K562 (cell line): ENCODE data around the gene RALA. TPM values are rescaled to one million over a fixed set of nuclear protein-coding genes. Genes with fewer than 3 reads are reported as not detected.

Experiments used
- CC2D1A ChIP-seq: fragments of 450-650 bp; IDR thresholded peaks from 2 replicates; pipeline ENCODE4 v1.6.1; 2017; ENCODE audit warnings: mild to moderate bottlenecking
- CTBP1 ChIP-seq: fragments of 450-650 bp; IDR thresholded peaks from 2 replicates; pipeline ENCODE4 v1.6.1; 2016; ENCODE audit warnings: borderline replicate concordance
- FOXJ2 ChIP-seq: fragments of 200-800 bp; sonication (Bioruptor generic); IDR thresholded peaks from 2 replicates; pipeline ENCODE4 v1.6.1; 2016; ENCODE audit warnings: missing genetic modification characterization, missing compliant biosample characterization
- GTF2E2 ChIP-seq: fragments of 200-800 bp; sonication (Bioruptor generic); IDR thresholded peaks from 2 replicates; pipeline ENCODE4 v1.6.1; 2016; ENCODE audit warnings: missing genetic modification characterization, missing compliant biosample characterization
- HDAC8 ChIP-seq: fragments of 450-650 bp; IDR thresholded peaks from 2 replicates; pipeline ENCODE4 v1.6.1; 2016; ENCODE audit warnings: mild to moderate bottlenecking, missing genetic modification characterization, moderate library complexity, missing compliant biosample characterization
- HEY1 ChIP-seq: fragments of 250-450 bp; sonication (Bioruptor Pico); IDR thresholded peaks from 2 replicates; pipeline ENCODE4 v1.5.0; 2020; ENCODE audit warnings: mild to moderate bottlenecking, moderate library complexity, borderline replicate concordance
- HMGXB4 ChIP-seq: sonication (generic); formaldehyde crosslinking; IDR thresholded peaks from 2 replicates; pipeline ENCODE4 v1.8.1; 2023; ENCODE audit warnings: mild to moderate bottlenecking, missing genetic modification reagents
- HNRNPUL1 ChIP-seq: fragments of 200-400 bp; formaldehyde crosslinking; IDR thresholded peaks from 2 replicates; pipeline ENCODE4 v1.6.1; 2017; ENCODE audit warnings: low read length
- KAT8 ChIP-seq: fragments of 450-650 bp; IDR thresholded peaks from 2 replicates; pipeline ENCODE4 v1.6.1; 2016; ENCODE audit warnings: low read depth, mild to moderate bottlenecking
- KDM2B ChIP-seq: fragments of 250-450 bp; sonication (Bioruptor Pico); IDR thresholded peaks from 2 replicates; pipeline ENCODE4 v1.8.0; 2021; ENCODE audit warnings: mild to moderate bottlenecking, moderate library complexity
- KHSRP ChIP-seq: fragments of 450-650 bp; IDR thresholded peaks from 2 replicates; pipeline ENCODE4 v1.6.1; 2017
- KLF10 ChIP-seq: fragments of 250-450 bp; sonication (Bioruptor Pico); IDR thresholded peaks from 2 replicates; pipeline ENCODE4 v1.6.1; 2021; ENCODE audit warnings: matching md5 sums
- MBD1 ChIP-seq: fragments of 250-450 bp; sonication (Bioruptor Pico); IDR thresholded peaks from 2 replicates; pipeline ENCODE4 v1.8.0; 2022; ENCODE audit warnings: inconsistent platforms
- PCBP2 ChIP-seq: fragments of 200-400 bp; formaldehyde crosslinking; IDR thresholded peaks from 2 replicates; pipeline ENCODE4 v1.6.1; 2018; ENCODE audit warnings: low read length, low read depth, mild to moderate bottlenecking, moderate library complexity; ENCODE audit not compliant: poor library complexity, severe bottlenecking
- PHTF2 ChIP-seq: fragments of 250-450 bp; sonication (Bioruptor Pico); IDR thresholded peaks from 2 replicates; pipeline ENCODE4 v1.5.0; 2021; ENCODE audit warnings: mild to moderate bottlenecking
- POU5F1 ChIP-seq: fragments of 150-350 bp; IDR thresholded peaks from 2 replicates; pipeline ENCODE4 v1.6.1; 2014; ENCODE audit warnings: borderline replicate concordance, low read length, low read depth, mild to moderate bottlenecking; ENCODE audit not compliant: partially characterized antibody
- RAD21 ChIP-seq, 2 experiments: fragments of 250-450 bp in 1 of 2; fragments of 450-650 bp in 1 of 2; sonication (Bioruptor Pico) in 1 of 2; formaldehyde crosslinking in 1 of 2; IDR thresholded peaks in 1 of 2; conservative IDR thresholded peaks in 1 of 2; 2 replicates each; pipeline versions ENCODE4 v1.4.0 to v1.8.0; 2020 to 2022; ENCODE audit warnings: mild to moderate bottlenecking in 2 of 2, moderate library complexity in 1 of 2
- SMAD1 ChIP-seq: fragments of 150-350 bp; IDR thresholded peaks from 2 replicates; pipeline ENCODE4 v1.6.1; 2014; ENCODE audit warnings: low read length, low read depth; ENCODE audit not compliant: partially characterized antibody
- SMARCC2 ChIP-seq: fragments of 450-650 bp; IDR thresholded peaks from 2 replicates; pipeline ENCODE4 v1.6.1; 2017; ENCODE audit warnings: antibody characterized with exemption, moderate library complexity, mild to moderate bottlenecking, low read depth
- SMC3 ChIP-seq: conservative IDR thresholded peaks from 2 replicates; pipeline ENCODE4 v1.6.1; 2011; ENCODE audit warnings: low read depth, low read length, improper control_type of control experiment; ENCODE audit not compliant: insufficient read depth
- TEAD4 ChIP-seq, 2 experiments: sonication (generic) in 1 of 2; formaldehyde crosslinking in 1 of 2; IDR thresholded peaks; 2 replicates each; pipeline versions ENCODE4 v1.6.1 to v1.8.0; 2012 to 2022; ENCODE audit warnings: borderline replicate concordance in 1 of 2, inconsistent platforms in 1 of 2, low read length in 1 of 2, mild to moderate bottlenecking in 1 of 2, missing genetic modification reagents in 1 of 2
- XRCC5 ChIP-seq: fragments of 200-400 bp; formaldehyde crosslinking; IDR thresholded peaks from 2 replicates; pipeline ENCODE4 v1.6.1; 2017; ENCODE audit warnings: low read depth, mild to moderate bottlenecking, low read length
- ZBED1 ChIP-seq: IDR thresholded peaks from 2 replicates; pipeline ENCODE4 v1.6.1; 2014
- ZNF589 ChIP-seq: fragments of 200-800 bp; sonication (Bioruptor generic); IDR thresholded peaks from 2 replicates; pipeline ENCODE4 v1.6.1; 2016; ENCODE audit warnings: low read depth, missing genetic modification characterization, missing compliant biosample characterization
- polyA plus RNA-seq, 8 experiments: library from polyadenylated mRNA; depleted of rRNA in 4 of 8; stranded (reverse) in 5 of 8; unstranded in 3 of 8; fragments of >200 nt; fragmentation: Nextera tagmentation in 2 of 8; fragmentation: Illumina TruSeq in 1 of 8; extraction: Ambion mirVana in 2 of 8; extraction: Trizol in 1 of 8; gene quantifications; 2 replicates each; pipeline versions ENCODE4 v1.2.1 to v1.2.3, GENCODE V29; 2011 to 2014; ENCODE audit warnings: inconsistent platforms in 1 of 8, missing spikeins in 1 of 8
- total RNA-seq, 7 experiments: library from RNA; depleted of rRNA in 6 of 7; stranded (reverse); fragments of >200 nt in 6 of 7; fragmentation: Illumina TruSeq in 2 of 7; extraction: Trizol in 2 of 7; gene quantifications; 2 replicates each; pipeline versions ENCODE4 v1.2.1 to v1.2.3, GENCODE V29; 2011 to 2021; ENCODE audit warnings: low replicate concordance in 1 of 7
- TF ChIP-seq, protein P1 (sequence below): fragments of 250-450 bp; sonication (Bioruptor Pico); IDR thresholded peaks from 2 replicates; pipeline ENCODE4 v1.9.0; 2021; ENCODE audit warnings: mild to moderate bottlenecking

The RALA gene
- total and polyA plus RNA-seq, 9 of the 15 experiments (the other 6 are each of a cell fraction or from before 2014, with no cell fraction given) = 7.2 to 28.0 (median 25.7) TPM

DNA sequence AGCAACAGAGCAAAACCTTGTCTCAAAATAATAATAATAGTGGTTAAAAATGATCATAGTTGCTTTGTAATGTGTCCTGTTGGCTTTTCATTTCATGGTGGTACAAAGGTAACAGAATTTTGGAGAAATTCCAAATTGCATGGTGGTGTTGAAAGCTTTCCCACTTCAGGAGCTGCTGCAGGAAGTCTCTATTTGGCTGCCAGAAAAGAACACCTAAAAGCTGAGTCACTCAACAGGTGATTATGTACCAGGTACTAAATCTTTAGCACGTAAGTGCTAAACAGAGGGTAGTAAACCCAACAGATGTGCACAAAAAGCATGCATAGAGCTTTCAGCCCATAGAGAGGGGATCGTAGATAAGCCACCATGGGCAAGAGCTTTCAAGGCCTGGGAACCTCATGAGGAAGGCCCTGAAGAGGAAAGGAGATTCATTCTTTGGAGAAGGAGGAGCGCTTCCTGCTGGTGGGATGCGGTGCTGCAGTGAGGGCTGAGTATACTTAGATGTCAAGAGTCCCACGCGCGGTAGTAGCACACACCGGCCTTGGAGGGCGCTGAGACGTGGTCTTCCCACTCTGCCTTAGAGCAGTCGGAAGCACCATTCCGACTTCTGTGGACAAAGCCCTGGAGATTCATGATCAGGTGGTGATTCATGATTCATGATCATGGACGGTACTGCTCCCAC lies 118.7 kb downstream of the RALA start (continued):
- TF ChIP-seq PHTF2 (CRISPR knock-in tag) = no peak
- no peak for TF ChIP-seq XRCC5
- TF ChIP-seq ZNF589 = no peak
- no peak for TF ChIP-seq POU5F1
- no peak for TF ChIP-seq ZBED1
- TF ChIP-seq MBD1 (CRISPR knock-in tag) = no peak
- TF ChIP-seq KHSRP = no peak
- no peak for TF ChIP-seq TEAD4 (IDR thresholded peaks at IDR 0.05; ENCODE audit: low read length)
- TF ChIP-seq TEAD4 (CRISPR knock-in tag; IDR thresholded peaks at IDR 0.05; ENCODE audit: borderline replicate concordance) = no peak
- no peak for TF ChIP-seq HEY1 (CRISPR knock-in tag)
- TF ChIP-seq SMAD1 = no peak
- no peak for TF ChIP-seq GTF2E2
- TF ChIP-seq FOXJ2 (tag) = no peak
- no peak for TF ChIP-seq KDM2B (CRISPR knock-in tag)
- 0 out of 2 replicates have a peak, but pooled peaks have one; percentile 40 for TF ChIP-seq CC2D1A
- peak; percentile 69 for TF ChIP-seq SMC3
- TF ChIP-seq SMARCC2 = no peak
- no peak for TF ChIP-seq CTBP1
- TF ChIP-seq, protein P1, sequence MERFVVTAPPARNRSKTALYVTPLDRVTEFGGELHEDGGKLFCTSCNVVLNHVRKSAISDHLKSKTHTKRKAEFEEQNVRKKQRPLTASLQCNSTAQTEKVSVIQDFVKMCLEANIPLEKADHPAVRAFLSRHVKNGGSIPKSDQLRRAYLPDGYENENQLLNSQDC (CRISPR knock-in tag) = no peak
- TF ChIP-seq RAD21 (CRISPR knock-in tag; conservative IDR thresholded peaks at IDR 0.05 in 1 of 2, IDR thresholded peaks at IDR 0.05 in 1 of 2) = peak; percentile 68 to 91
- TF ChIP-seq KAT8 = no peak
- no peak for TF ChIP-seq HMGXB4
- TF ChIP-seq HDAC8 = no peak
- 0 out of 2 replicates have a peak, but pooled peaks have one; percentile 30 for TF ChIP-seq KLF10 (CRISPR knock-in tag)
- no peak for TF ChIP-seq HNRNPUL1
- no peak for TF ChIP-seq PCBP2
